ENCODE measurements around the gene ZBP1. TPM values are rescaled to one million over a fixed set of nuclear protein-coding genes. Genes with fewer than 3 reads are reported as not detected.

ZBP1 gene
- polyA plus RNA-seq, 1 of the 3 experiments (the other 2 are of a cell fraction) = not detected

Other genes starting within 250 kb of the ZBP1 start
- 8.8 and 11.5 TPM in 2 replicates for gene RBM38, start 229.0 kb downstream of the ZBP1 start, polyA plus RNA-seq (2012; rRNA removed)
- not detected in 2 replicates for gene CTCFL, start 95.3 kb downstream of the ZBP1 start, polyA plus RNA-seq (2012; rRNA removed)
- gene PCK1, start 59.3 kb downstream of the ZBP1 start, polyA plus RNA-seq (2012; rRNA removed) = not detected in 2 replicates
- gene PMEPA1, start 89.6 kb upstream of the ZBP1 start, polyA plus RNA-seq (2012; rRNA removed) = 5.9 and 7.1 TPM in 2 replicates